IMR-90 (cell line): Measurements from ENCODE around the gene LECT2. TPM values are rescaled to one million over a fixed set of nuclear protein-coding genes. Genes with fewer than 3 reads are reported as not detected.
A peak's percentile ranks its signal among the peaks of the same experiment; 100 is the strongest.

Source experiments
- ATAC-seq: fragments of 200-7000 bp; cut with Tn5 transposase; 2 replicates; pipeline ENCODE4 v1.9.1; 2020; ENCODE audit warnings: low read depth, mild to moderate bottlenecking, moderate library complexity
- BruUV-seq: library from RNA; stranded (reverse); fragments of 400-500 nt; replicated peaks from 2 replicates; lab custom pipeline; 2021; lab: Mats Ljungman, UMichigan
- CTCF ChIA-PET: fragments of 300-600 bp; formaldehyde crosslinking; extraction: SDS; loops from one replicate; lab custom pipeline; 2021; ENCODE audit warnings: antibody characterized with exemption; lab: Yijun Ruan, JAX
- POLR2A ChIA-PET: fragments of 300-600 bp; sonication (Branson Sonifier 250); formaldehyde crosslinking; loops from one replicate; lab custom pipeline; 2022; ENCODE audit warnings: antibody characterized with exemption; ENCODE audit not compliant: unreplicated experiment; lab: Charles Lee
- DNase-seq: peaks from one replicate; pipeline ENCODE4 v3.0.0; 2013
- H2AFZ ChIP-seq: replicated peaks from 2 replicates; pipeline ENCODE3; 2013; ENCODE audit warnings: low read length, mild to moderate bottlenecking; ENCODE audit not compliant: poor library complexity
- H2AK5ac ChIP-seq: 2 replicates; pipeline ENCODE4 v1.6.1; 2013; ENCODE audit warnings: low read depth, low read length, inconsistent platforms
- H2AK9ac ChIP-seq: replicated peaks from 2 replicates; pipeline ENCODE3; 2013; ENCODE audit warnings: mild to moderate bottlenecking, low read depth, low read length, moderate library complexity; ENCODE audit not compliant: poor library complexity
- H2BK120ac ChIP-seq: 2 replicates; pipeline ENCODE4 v1.6.1; 2013; ENCODE audit warnings: low read depth, low read length, inconsistent platforms
- H2BK15ac ChIP-seq: 3 replicates; pipeline ENCODE4 v1.6.1; 2013; ENCODE audit warnings: low read depth, low read length, inconsistent platforms
- H2BK20ac ChIP-seq: 2 replicates; pipeline ENCODE4 v1.6.1; 2013; ENCODE audit warnings: low read depth, mild to moderate bottlenecking, inconsistent platforms, low read length, moderate library complexity
- H2BK5ac ChIP-seq: 2 replicates; pipeline ENCODE4 v1.6.1; 2013; ENCODE audit warnings: mild to moderate bottlenecking, low read depth, low read length, inconsistent platforms; ENCODE audit not compliant: poor library complexity, severe bottlenecking
- H3K14ac ChIP-seq: replicated peaks from 2 replicates; pipeline ENCODE4 v1.6.1; 2013; ENCODE audit warnings: low read depth, low read length, inconsistent platforms
- H3K18ac ChIP-seq: 2 replicates; pipeline ENCODE4 v1.6.1; 2013; ENCODE audit warnings: low read depth, low read length, control low read depth
- H3K23ac ChIP-seq: 2 replicates; pipeline ENCODE4 v1.6.1; 2013; ENCODE audit warnings: low read depth, low read length, inconsistent platforms
- H3K27ac ChIP-seq: 2 replicates; pipeline ENCODE4 v1.5.1; 2013; ENCODE audit warnings: mild to moderate bottlenecking, control low read depth, low read length; ENCODE audit not compliant: insufficient read depth
- H3K27me3 ChIP-seq: 2 replicates; pipeline ENCODE4 v1.6.1; 2013; ENCODE audit warnings: low read length; ENCODE audit not compliant: control insufficient read depth, insufficient read depth
- H3K36me3 ChIP-seq: 2 replicates; pipeline ENCODE4 v1.6.1; 2013; ENCODE audit warnings: low read length, mixed read lengths; ENCODE audit not compliant: control insufficient read depth, insufficient read depth
- H3K4ac ChIP-seq: 2 replicates; pipeline ENCODE4 v1.6.1; 2013; ENCODE audit warnings: low read depth, low read length, inconsistent platforms
- H3K4me1 ChIP-seq: 2 replicates; pipeline ENCODE4 v1.6.1; 2013; ENCODE audit warnings: low read length, mixed read lengths; ENCODE audit not compliant: control insufficient read depth, insufficient read depth
- H3K4me2 ChIP-seq: 2 replicates; pipeline ENCODE4 v1.6.1; 2013; ENCODE audit warnings: low read depth, mild to moderate bottlenecking, control low read depth, low read length, moderate library complexity
- H3K4me3 ChIP-seq: 2 replicates; pipeline ENCODE4 v1.5.1; 2013; ENCODE audit warnings: low read depth, mild to moderate bottlenecking, control low read depth, low read length, moderate library complexity; ENCODE audit not compliant: insufficient read depth
- H3K56ac ChIP-seq: 2 replicates; pipeline ENCODE4 v1.6.1; 2013; ENCODE audit warnings: low read length, inconsistent platforms; ENCODE audit not compliant: insufficient read depth; ENCODE audit errors: extremely low read depth
- H3K79me1 ChIP-seq, 2 experiments: 2 replicates each; pipeline ENCODE4 v1.6.1; 2013; ENCODE audit warnings: low read length in 2 of 2, inconsistent platforms in 1 of 2, low read depth in 1 of 2
- H3K9ac ChIP-seq: 2 replicates; pipeline ENCODE4 v1.6.1; 2013; ENCODE audit warnings: low read depth, low read length, control low read depth
- H3K9me1 ChIP-seq: 2 replicates; pipeline ENCODE4 v1.6.1; 2013; ENCODE audit warnings: low read length, inconsistent platforms; ENCODE audit not compliant: insufficient read depth
- H3K9me3 ChIP-seq: 2 replicates; pipeline ENCODE4 v1.6.1; 2013; ENCODE audit warnings: low read length; ENCODE audit not compliant: control insufficient read depth, insufficient read depth
- H4K20me1 ChIP-seq: 2 replicates; pipeline ENCODE4 v1.6.1; 2013; ENCODE audit warnings: low read length, inconsistent platforms; ENCODE audit not compliant: insufficient read depth
- H4K5ac ChIP-seq: 2 replicates; pipeline ENCODE4 v1.6.1; 2013; ENCODE audit warnings: mild to moderate bottlenecking, low read depth, low read length, control low read depth
- H4K8ac ChIP-seq, 2 experiments: 2 replicates each; pipeline ENCODE4 v1.6.1; 2013; ENCODE audit warnings: low read depth in 2 of 2, low read length in 2 of 2, control low read depth in 1 of 2, inconsistent platforms in 1 of 2
- H4K91ac ChIP-seq: 2 replicates; pipeline ENCODE4 v1.6.1; 2013; ENCODE audit warnings: low read depth, low read length, inconsistent platforms; ENCODE audit not compliant: insufficient read depth
- BHLHE40 ChIP-seq: fragments of 150-350 bp; IDR thresholded peaks from 2 replicates; pipeline ENCODE4 v1.6.1; 2016; ENCODE audit warnings: mild to moderate bottlenecking, low read depth, low read length
- CEBPB ChIP-seq: IDR thresholded peaks from 2 replicates; pipeline ENCODE4 v1.6.1; 2012; ENCODE audit warnings: low read depth, low read length, improper control_type of control experiment
- FOS ChIP-seq: fragments of 150-350 bp; IDR thresholded peaks from 2 replicates; pipeline ENCODE4 v1.6.1; 2016; ENCODE audit warnings: low read depth, low read length
- MAFK ChIP-seq: IDR thresholded peaks from 2 replicates; pipeline ENCODE4 v1.6.1; 2012; ENCODE audit warnings: low read depth, low read length, improper control_type of control experiment
- MAZ ChIP-seq: IDR thresholded peaks from 2 replicates; pipeline ENCODE4 v1.6.1; 2012; ENCODE audit warnings: low read depth, mild to moderate bottlenecking, low read length, improper control_type of control experiment, moderate library complexity, borderline replicate concordance
- MXI1 ChIP-seq: IDR thresholded peaks from 2 replicates; pipeline ENCODE4 v1.6.1; 2012; ENCODE audit warnings: low read depth, mild to moderate bottlenecking, low read length, moderate library complexity, borderline replicate concordance
- NFE2L2 ChIP-seq: fragments of 150-350 bp; IDR thresholded peaks from 2 replicates; pipeline ENCODE4 v1.6.1; 2016; ENCODE audit warnings: low read depth, mild to moderate bottlenecking, low read length
- POLR2A ChIP-seq: IDR thresholded peaks from 2 replicates; pipeline ENCODE4 v1.6.1; 2012; ENCODE audit warnings: mild to moderate bottlenecking, low read depth, low read length
- RCOR1 ChIP-seq: IDR thresholded peaks from 2 replicates; pipeline ENCODE4 v1.6.1; 2012; ENCODE audit warnings: mild to moderate bottlenecking, low read length, improper control_type of control experiment; ENCODE audit not compliant: insufficient replicate concordance
- SMC3 ChIP-seq: fragments of 150-350 bp; IDR thresholded peaks from 2 replicates; pipeline ENCODE4 v1.6.1; 2016; ENCODE audit warnings: low read depth, mild to moderate bottlenecking, antibody characterized with exemption, low read length, moderate library complexity
- WGBS, 2 experiments: methylation state at CpG; one replicate each; pipeline versions ENCODE4 v1.1.5 to v1.1.7; 2013; ENCODE audit warnings: missing lambda C conversion rate in 2 of 2; ENCODE audit not compliant: insufficient read length in 1 of 2; ENCODE audit errors: extremely low coverage in 2 of 2; 5-methylcytosine and 5-hydroxymethylcytosine counted together
- dilution Hi-C: fragments of 300-500 bp; cut with HindIII; formaldehyde crosslinking; loops from one replicate; pipeline ENCODE4 v1.14.3; 2018; ENCODE audit warnings: low sequenced_read_pairs; ENCODE audit not compliant: unreplicated experiment
- in situ Hi-C: fragments of 300-500 bp; cut with MboI; formaldehyde crosslinking; loops from 3 replicates; pipeline ENCODE4 v1.14.3; 2019; ENCODE audit warnings: low sequenced_read_pairs, inconsistent platforms, mixed read lengths
- intact Hi-C: fragments of 100-400 bp; cut with micrococcal nuclease; formaldehyde crosslinking; loops from 2 replicates; pipeline ENCODE4 v1.10.0; 2022
- polyA plus RNA-seq, 3 experiments: library from polyadenylated mRNA; depleted of rRNA; stranded (reverse); fragments of >200 nt; gene quantifications; 2 replicates each; pipeline ENCODE4 v1.2.3, GENCODE V29; 2012; ENCODE audit warnings: low replicate concordance in 1 of 3
- total RNA-seq: library from RNA; depleted of rRNA; stranded (reverse); fragments of >200 nt; gene quantifications from 2 replicates; pipeline ENCODE4 v1.2.3, GENCODE V29; 2012
- TF ChIP-seq, protein P1 (sequence below): fragments of 150-350 bp; IDR thresholded peaks from 2 replicates; pipeline ENCODE4 v1.6.1; 2017; ENCODE audit warnings: mild to moderate bottlenecking, antibody characterized with exemption, low read length, low read depth

The LECT2 gene
- total and polyA plus RNA-seq, 2 of the 4 experiments (the other 2 are of a cell fraction) = not detected

DNA sequence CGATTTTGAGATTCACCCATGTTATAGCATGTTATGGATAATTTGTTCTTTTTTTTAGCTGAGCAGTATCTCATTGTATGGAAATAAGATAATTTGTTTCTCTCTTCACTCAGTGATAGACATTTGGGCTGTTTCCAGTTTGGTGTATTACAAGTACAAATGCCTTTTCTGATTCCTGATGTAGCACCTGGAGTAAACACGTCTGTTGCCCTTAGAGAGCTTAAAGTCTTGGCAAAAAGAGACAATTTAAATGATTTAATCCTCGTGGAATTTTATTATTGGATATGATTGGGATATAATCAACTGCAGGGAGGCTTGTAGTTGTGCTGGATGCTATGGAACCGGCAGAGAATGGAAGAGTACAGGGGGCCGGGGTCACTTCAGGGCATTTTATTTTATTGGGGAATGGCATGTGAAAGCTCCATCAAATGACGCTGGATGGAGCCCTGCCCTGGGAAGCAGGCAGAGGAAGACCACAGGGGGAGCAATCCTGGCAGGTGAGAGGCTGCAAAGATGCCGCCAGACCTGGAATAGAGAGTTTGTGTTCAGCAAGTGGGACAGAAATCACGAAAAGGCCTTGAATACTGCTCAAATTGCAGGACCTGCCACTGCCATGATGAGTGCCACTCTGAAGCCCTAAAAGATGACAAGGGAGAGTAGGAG is 43.0 kb upstream of the LECT2 start:
- Histone ChIP-seq H2BK5ac (peak overlapping the region; percentile 92), H2AFZ (no peak overlapping the region), H3K18ac (0 out of 2 replicates have a peak overlapping the region, but pooled peaks have one; percentile 25), H3K56ac (no peak overlapping the region), H4K20me1 (no peaks in the 10 kb centered on the region), H3K27me3 (no peaks in the 10 kb centered on the region), H3K9me1 (peaks cover 40% of the 10 kb centered on the region), H2BK120ac (peak overlapping the region; percentile 95), H4K5ac (no peak overlapping the region), H3K36me3 (no peaks in the 10 kb centered on the region), H4K8ac (peak overlapping the region; percentile 17 to 21; a peak in 1 of 4 replicates), H3K14ac (peak overlapping the region; percentile 24; the same call in 1 of the 2 replicates), H3K4me3 (no peak overlapping the region), H4K91ac (peak overlapping the region; percentile 90), H3K23ac (peak overlapping the region; percentile 20; the same call in 1 of the 2 replicates), H3K27ac (no peak overlapping the region), H3K4me1 (peaks cover 43% of the 10 kb centered on the region), H2AK5ac (peak overlapping the region; percentile 79), H3K4ac (peak overlapping the region; percentile 86), H2AK9ac (no peak overlapping the region), H2BK15ac (0 out of 3 replicates have a peak overlapping the region, but pooled peaks have one; percentile 68), H3K79me1 (peaks cover 0 to 29% of the 10 kb centered on the region in 2 experiments; a peak in 2 of 4 replicates), H3K4me2 (no peak overlapping the region), H3K9ac (no peak overlapping the region), H3K9me3 (no peaks in the 10 kb centered on the region), H2BK20ac (peak overlapping the region; percentile 90)
- WGBS, 2 experiments = 84% methylated on average over 5 of the region's 8 CpGs; no CpG with 5 or more reads in 1 of the 2 experiments
- no peak for ATAC-seq
- POLR2A ChIA-PET = no interaction called here
- CTCF ChIA-PET = interaction anchor here (1.6 to 2.2 kb wide), 2 partner anchors 22 to 60 kb away, joined by 4 to 6 read pairs; no protein-coding TSS in a partner anchor
- DNase-seq = no peak
- dilution Hi-C loops = no loop called here
- intact Hi-C loops = no loop called here
- TF ChIP-seq RCOR1 (no peak), NFE2L2 (no peak), MXI1 (no peak), MAZ (no peak), POLR2A (no peak), SMC3 (no peak), CEBPB (no peak), FOS (no peak), MAFK (no peak), BHLHE40 (no peak)
- TF ChIP-seq, protein P1, sequence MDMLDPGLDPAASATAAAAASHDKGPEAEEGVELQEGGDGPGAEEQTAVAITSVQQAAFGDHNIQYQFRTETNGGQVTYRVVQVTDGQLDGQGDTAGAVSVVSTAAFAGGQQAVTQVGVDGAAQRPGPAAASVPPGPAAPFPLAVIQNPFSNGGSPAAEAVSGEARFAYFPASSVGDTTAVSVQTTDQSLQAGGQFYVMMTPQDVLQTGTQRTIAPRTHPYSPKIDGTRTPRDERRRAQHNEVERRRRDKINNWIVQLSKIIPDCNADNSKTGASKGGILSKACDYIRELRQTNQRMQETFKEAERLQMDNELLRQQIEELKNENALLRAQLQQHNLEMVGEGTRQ = no peak
- in situ Hi-C loops = no loop called here
- BruUV-seq = no TSS peak
